CD14-positive monocyte (primary cell): ENCODE measurements around the gene SPACDR. TPM values are rescaled to one million over a fixed set of nuclear protein-coding genes. Genes with fewer than 3 reads are reported as not detected.

Experiments used
- DNase-seq, 3 donors: peaks; one replicate each; pipeline ENCODE4 v3.0.0-alpha.2; 2011 to 2022
- H2AFZ ChIP-seq: 2 replicates; pipeline ENCODE4 v1.6.0; 2012; ENCODE audit warnings: mild to moderate bottlenecking, low read depth, low read length, inconsistent platforms; ENCODE audit not compliant: insufficient read depth, poor library complexity, severe bottlenecking
- H3K27ac ChIP-seq, 2 donors: 1 replicate in 1 of 2; 2 replicates in 1 of 2; pipeline ENCODE4 v1.5.1; 2012 to 2013; ENCODE audit warnings: low read length in 2 of 2, control low read depth in 1 of 2, inconsistent platforms in 1 of 2, low read depth in 1 of 2, mild to moderate bottlenecking in 1 of 2
- H3K27me3 ChIP-seq, 2 donors: one replicate each; pipeline versions ENCODE4 v1.6.0 to v1.6.1; 2011 to 2013; ENCODE audit warnings: low read length in 2 of 2; ENCODE audit not compliant: control insufficient read depth in 2 of 2, insufficient read depth in 2 of 2
- H3K36me3 ChIP-seq, 2 donors: replicated peaks in 1 of 2; 1 replicate in 1 of 2; 2 replicates in 1 of 2; pipeline versions ENCODE4 v1.5.1 to v1.6.1; 2012 to 2013; ENCODE audit warnings: low read length in 2 of 2, control low read depth in 1 of 2, inconsistent platforms in 1 of 2, mild to moderate bottlenecking in 1 of 2; ENCODE audit not compliant: insufficient read depth in 2 of 2, control insufficient read depth in 1 of 2
- H3K4me1 ChIP-seq, 2 donors: 1 replicate in 1 of 2; 2 replicates in 1 of 2; pipeline versions ENCODE4 v1.5.1 to v1.6.1; 2012 to 2013; ENCODE audit warnings: low read length in 2 of 2, control low read depth in 1 of 2, inconsistent platforms in 1 of 2, mild to moderate bottlenecking in 1 of 2, moderate library complexity in 1 of 2; ENCODE audit not compliant: insufficient read depth in 2 of 2, control insufficient read depth in 1 of 2
- H3K4me2 ChIP-seq: replicated peaks from 2 replicates; pipeline ENCODE3; 2012; ENCODE audit warnings: low read length, moderate library complexity, mild to moderate bottlenecking; ENCODE audit not compliant: poor library complexity, severe bottlenecking; ENCODE audit errors: extremely low read depth
- H3K4me3 ChIP-seq, 3 experiments: fragments of 200-600 bp in 1 of 3; sonication (generic) in 1 of 3; replicated peaks in 1 of 3; 1 replicate in 2 of 3; 2 replicates in 1 of 3; pipeline ENCODE4 v1.5.1; 2011 to 2013; ENCODE audit warnings: low read length in 3 of 3, mild to moderate bottlenecking in 3 of 3, control low read depth in 2 of 3, low read depth in 2 of 3, inconsistent platforms in 1 of 3, moderate library complexity in 1 of 3
- H3K79me2 ChIP-seq: 2 replicates; pipeline ENCODE4 v1.6.0; 2012; ENCODE audit warnings: mild to moderate bottlenecking, control low read depth, inconsistent platforms, low read length, moderate library complexity; ENCODE audit not compliant: insufficient read depth
- H3K9ac ChIP-seq: 2 replicates; pipeline ENCODE4 v1.6.0; 2017; ENCODE audit warnings: low read length, mild to moderate bottlenecking; ENCODE audit not compliant: insufficient read depth, poor library complexity, severe bottlenecking
- H3K9me3 ChIP-seq, 2 donors: replicated peaks in 1 of 2; 1 replicate in 1 of 2; 2 replicates in 1 of 2; pipeline versions ENCODE4 v1.5.1 to v1.6.1; 2012 to 2013; ENCODE audit warnings: low read length in 2 of 2, control low read depth in 1 of 2; ENCODE audit not compliant: control insufficient read depth in 1 of 2, insufficient read depth in 1 of 2
- H4K20me1 ChIP-seq: 2 replicates; pipeline ENCODE4 v1.6.0; 2012; ENCODE audit warnings: mild to moderate bottlenecking, low read length, control low read depth, moderate library complexity; ENCODE audit not compliant: insufficient read depth
- H3K27ac Mint-ChIP-seq, 7 donors: one replicate each; pipeline ENCODE4 v1.8.0; 2020; ENCODE audit warnings: mild to moderate bottlenecking in 7 of 7, mixed read lengths in 7 of 7, moderate library complexity in 6 of 7, inconsistent platforms in 2 of 7
- H3K27me3 Mint-ChIP-seq, 3 donors: one replicate each; pipeline ENCODE4 v1.8.0; 2021 to 2022; ENCODE audit warnings: low read depth in 3 of 3, mild to moderate bottlenecking in 3 of 3, mixed read lengths in 3 of 3, moderate library complexity in 3 of 3, inconsistent platforms in 1 of 3
- H3K36me3 Mint-ChIP-seq, 2 donors: one replicate each; pipeline ENCODE4 v1.8.0; 2020; ENCODE audit warnings: mixed read lengths in 2 of 2, inconsistent platforms in 1 of 2, mild to moderate bottlenecking in 1 of 2
- H3K4me1 Mint-ChIP-seq: one replicate; pipeline ENCODE4 v1.8.0; 2020; ENCODE audit warnings: mild to moderate bottlenecking, mixed read lengths
- H3K4me3 Mint-ChIP-seq, 2 donors: one replicate each; pipeline ENCODE4 v1.8.0; 2020; ENCODE audit warnings: mild to moderate bottlenecking in 2 of 2, mixed read lengths in 2 of 2, moderate library complexity in 1 of 2
- H3K9me3 Mint-ChIP-seq, 7 donors: one replicate each; pipeline ENCODE4 v1.8.0; 2020 to 2022; ENCODE audit warnings: mixed read lengths in 7 of 7, mild to moderate bottlenecking in 6 of 7, moderate library complexity in 6 of 7, inconsistent platforms in 2 of 7
- CTCF ChIP-seq: fragments of 200-600 bp; IDR thresholded peaks from one replicate; pipeline ENCODE4 v1.8.0; 2022; ENCODE audit warnings: antibody characterized with exemption, mild to moderate bottlenecking
- WGBS: methylation state at CpG from one replicate; pipeline ENCODE4 v1.1.5; 2013; ENCODE audit warnings: missing lambda C conversion rate; ENCODE audit not compliant: insufficient coverage; 5-methylcytosine and 5-hydroxymethylcytosine counted together
- intact Hi-C, 2 donors: fragments of 100-400 bp; cut with micrococcal nuclease; formaldehyde crosslinking; loops; one replicate each; pipeline versions ENCODE4 v1.15.0 to v1.15.1; 2023
- polyA plus RNA-seq, 3 donors: library from polyadenylated mRNA; depleted of rRNA in 1 of 3; unstranded in 2 of 3; stranded (reverse) in 1 of 3; fragments of 300-500 nt in 2 of 3; fragments of >200 nt in 1 of 3; fragmentation: Illumina TruSeq in 2 of 3; gene quantifications; 1 replicate in 2 of 3; 2 replicates in 1 of 3; pipeline ENCODE4 v1.2.3, GENCODE V29; 2012 to 2021

The SPACDR gene
- polyA plus RNA-seq, 3 donors, result 0.40 to 2.5 TPM; not detected in 1

GRCh38 chr7:100407285-100408180, 56.5 kb downstream of the SPACDR start:
- Histone ChIP-seq H3K36me3 (peaks cover 41 to 90% of the 10 kb centered on the region in 2 donors), H3K4me1 (peaks cover 0 to 12% of the 10 kb centered on the region in 2 donors), H3K27me3 (no peaks in the 10 kb centered on the region), H3K4me3 (no peak overlapping the region), H2AFZ (no peak overlapping the region), H3K79me2 (no peaks in the 10 kb centered on the region), H3K9ac (no peak overlapping the region), H4K20me1 (peaks cover 58% of the 10 kb centered on the region), H3K4me2 (no peak overlapping the region), H3K9me3 (no peaks in the 10 kb centered on the region), H3K27ac (no peak overlapping the region)
- Mint-ChIP-seq H3K27me3 (no peaks in the 10 kb centered on the region), H3K36me3 (peaks cover 45 to 48% of the 10 kb centered on the region in 2 donors), H3K9me3 (no peaks in the 10 kb centered on the region), H3K4me1 (peaks cover 19% of the 10 kb centered on the region), H3K4me3 (no peak overlapping the region), H3K27ac (peak overlapping the region in 3 of 7 donors; percentile 16 to 70 (median 26))
- 37% methylated on average over 6 of the region's 12 CpGs for WGBS
- intact Hi-C loops, result loop anchor here in 1 of 2 donors (5.0 kb wide), 1 partner anchor 50 kb away; the partner anchor contains the start of gene PILRB
- peak; percentile 65 to 80 (median 76) for DNase-seq
- peak; percentile 78 for TF ChIP-seq CTCF

- no peak overlapping the region for H3K4me3 ChIP-seq
- Mint-ChIP-seq H3K27me3 (no peaks in the 10 kb centered on the region), H3K4me1 (peaks cover 25% of the 10 kb centered on the region), H3K9me3 (no peaks in the 10 kb centered on the region), H3K4me3 (no peak overlapping the region), H3K36me3 (peaks cover 50 to 52% of the 10 kb centered on the region in 2 donors), H3K27ac (peak overlapping the region in 5 of 7 donors; percentile 14 to 33 (median 26))
- H3K79me2 ChIP-seq, result no peaks in the 10 kb centered on the region
- no peak for DNase-seq
- peaks cover 48 to 93% of the 10 kb centered on the region in 2 donors for H3K36me3 ChIP-seq
- no peaks in the 10 kb centered on the region for H3K27me3 ChIP-seq
- no peaks in the 10 kb centered on the region for H3K9me3 ChIP-seq
- peaks cover 64% of the 10 kb centered on the region for H4K20me1 ChIP-seq
- H3K4me2 ChIP-seq, result no peak overlapping the region
- WGBS, result 100% methylated on average over 1 of the region's 6 CpGs
- H2AFZ ChIP-seq, result no peak overlapping the region
- H3K4me1 ChIP-seq, result peaks cover 0 to 18% of the 10 kb centered on the region in 2 donors
- no peak for TF ChIP-seq CTCF
- intact Hi-C loops, result loop anchor here in 1 of 2 donors (5.0 kb wide), 1 partner anchor 49 kb away; the partner anchor contains the start of gene PILRB
- no peak overlapping the region for H3K27ac ChIP-seq
- H3K9ac ChIP-seq, result no peak overlapping the region
These were observed 57.3 kb downstream of the SPACDR start for GRCh38 chr7:100406767-100407166.

Other genes with a start within 250 kb of the SPACDR start
- gene PVRIG, start 244.3 kb downstream of the SPACDR start, polyA plus RNA-seq, result under 1 TPM in 2 of 3 donors, not detected in 1; 0.27 to 0.38 TPM
- gene SPDYE3, start 156.6 kb downstream of the SPACDR start, polyA plus RNA-seq, result 1 to 10 TPM in 1 of 3 donors, under 1 TPM in 1, not detected in 1; 0.58 to 1.2 TPM
- 10 to 100 TPM in 1 of 3 donors, 1 to 10 TPM in 2; 1.7 to 62.6 (median 2.2) TPM for gene PILRB, start 106.1 kb downstream of the SPACDR start, polyA plus RNA-seq
- 100 to 1,000 TPM; 316 to 491 (median 364) TPM for gene PILRA, start 90.8 kb downstream of the SPACDR start, polyA plus RNA-seq
- 1 to 10 TPM in 2 of 3 donors, under 1 TPM in 1; 0.60 to 1.9 (median 1.2) TPM for gene ZCWPW1, start 35.6 kb downstream of the SPACDR start, polyA plus RNA-seq
- 10 to 100 TPM in 1 of 3 donors, 1 to 10 TPM in 2; 2.9 to 43.2 (median 3.3) TPM for gene MEPCE, start 34.4 kb downstream of the SPACDR start, polyA plus RNA-seq
- gene PPP1R35, start 27.8 kb downstream of the SPACDR start, polyA plus RNA-seq, result 10 to 100 TPM in 2 of 3 donors, 1 to 10 TPM in 1; 8.1 to 35.0 (median 14.6) TPM
- gene TSC22D4, start 15.0 kb upstream of the SPACDR start, polyA plus RNA-seq, result 10 to 100 TPM; 23.8 to 91.5 (median 26.3) TPM
- gene NYAP1, start 19.7 kb upstream of the SPACDR start, polyA plus RNA-seq, result not detected
- 1 to 10 TPM; 1.3 to 1.8 (median 1.8) TPM for gene AGFG2, start 74.9 kb upstream of the SPACDR start, polyA plus RNA-seq
- gene SAP25, start 109.6 kb upstream of the SPACDR start, polyA plus RNA-seq, result 10 to 100 TPM in 1 of 3 donors, not detected in 2; 67.2 TPM
- gene LRCH4, start 121.9 kb upstream of the SPACDR start, polyA plus RNA-seq, result 100 to 1,000 TPM; 132 to 286 (median 134) TPM
- 1 to 10 TPM in 1 of 3 donors, under 1 TPM in 2; 0.42 to 1.2 (median 0.69) TPM for gene FBXO24, start 122.1 kb upstream of the SPACDR start, polyA plus RNA-seq
- 1 to 10 TPM in 1 of 3 donors, under 1 TPM in 2; 0.18 to 3.1 (median 0.58) TPM for gene PCOLCE, start 138.1 kb upstream of the SPACDR start, polyA plus RNA-seq
- gene MOSPD3, start 148.3 kb upstream of the SPACDR start, polyA plus RNA-seq, result 10 to 100 TPM; 12.7 to 15.5 (median 13.3) TPM
- 1 to 10 TPM in 1 of 3 donors, under 1 TPM in 1, not detected in 1; 0.79 to 1.4 TPM for gene TFR2, start 177.3 kb upstream of the SPACDR start, polyA plus RNA-seq
- gene ACTL6B, start 192.2 kb upstream of the SPACDR start, polyA plus RNA-seq, result not detected
- gene GNB2, start 209.5 kb upstream of the SPACDR start, polyA plus RNA-seq, result 100 to 1,000 TPM in 1 of 3 donors, 10 to 100 TPM in 2; 90.0 to 436 (median 94.6) TPM
- gene GIGYF1, start 230.0 kb upstream of the SPACDR start, polyA plus RNA-seq, result 10 to 100 TPM in 1 of 3 donors, under 1 TPM in 2; 0.30 to 30.6 (median 0.34) TPM
- 10 to 100 TPM; 11.1 to 48.5 (median 41.6) TPM for gene POP7, start 241.9 kb upstream of the SPACDR start, polyA plus RNA-seq